CD14-positive monocyte (primary cell): Measurements from ENCODE around the gene CCNI. TPM values are rescaled to one million over a fixed set of nuclear protein-coding genes. Genes with fewer than 3 reads are reported as not detected.

Source experiments
- DNase-seq, 3 donors: peaks; one replicate each; pipeline ENCODE4 v3.0.0-alpha.2; 2011 to 2022
- H2AFZ ChIP-seq: 2 replicates; pipeline ENCODE4 v1.6.0; 2012; ENCODE audit warnings: mild to moderate bottlenecking, low read depth, low read length, inconsistent platforms; ENCODE audit not compliant: insufficient read depth, poor library complexity, severe bottlenecking
- H3K27ac ChIP-seq, 2 donors: 1 replicate in 1 of 2; 2 replicates in 1 of 2; pipeline ENCODE4 v1.5.1; 2012 to 2013; ENCODE audit warnings: low read length in 2 of 2, control low read depth in 1 of 2, inconsistent platforms in 1 of 2, low read depth in 1 of 2, mild to moderate bottlenecking in 1 of 2
- H3K27me3 ChIP-seq, 2 donors: one replicate each; pipeline versions ENCODE4 v1.6.0 to v1.6.1; 2011 to 2013; ENCODE audit warnings: low read length in 2 of 2; ENCODE audit not compliant: control insufficient read depth in 2 of 2, insufficient read depth in 2 of 2
- H3K36me3 ChIP-seq, 2 donors: replicated peaks in 1 of 2; 1 replicate in 1 of 2; 2 replicates in 1 of 2; pipeline versions ENCODE4 v1.5.1 to v1.6.1; 2012 to 2013; ENCODE audit warnings: low read length in 2 of 2, control low read depth in 1 of 2, inconsistent platforms in 1 of 2, mild to moderate bottlenecking in 1 of 2; ENCODE audit not compliant: insufficient read depth in 2 of 2, control insufficient read depth in 1 of 2
- H3K4me1 ChIP-seq, 2 donors: 1 replicate in 1 of 2; 2 replicates in 1 of 2; pipeline versions ENCODE4 v1.5.1 to v1.6.1; 2012 to 2013; ENCODE audit warnings: low read length in 2 of 2, control low read depth in 1 of 2, inconsistent platforms in 1 of 2, mild to moderate bottlenecking in 1 of 2, moderate library complexity in 1 of 2; ENCODE audit not compliant: insufficient read depth in 2 of 2, control insufficient read depth in 1 of 2
- H3K4me2 ChIP-seq: replicated peaks from 2 replicates; pipeline ENCODE3; 2012; ENCODE audit warnings: low read length, moderate library complexity, mild to moderate bottlenecking; ENCODE audit not compliant: poor library complexity, severe bottlenecking; ENCODE audit errors: extremely low read depth
- H3K4me3 ChIP-seq, 3 experiments: fragments of 200-600 bp in 1 of 3; sonication (generic) in 1 of 3; replicated peaks in 1 of 3; 1 replicate in 2 of 3; 2 replicates in 1 of 3; pipeline ENCODE4 v1.5.1; 2011 to 2013; ENCODE audit warnings: low read length in 3 of 3, mild to moderate bottlenecking in 3 of 3, control low read depth in 2 of 3, low read depth in 2 of 3, inconsistent platforms in 1 of 3, moderate library complexity in 1 of 3
- H3K79me2 ChIP-seq: 2 replicates; pipeline ENCODE4 v1.6.0; 2012; ENCODE audit warnings: mild to moderate bottlenecking, control low read depth, inconsistent platforms, low read length, moderate library complexity; ENCODE audit not compliant: insufficient read depth
- H3K9ac ChIP-seq: 2 replicates; pipeline ENCODE4 v1.6.0; 2017; ENCODE audit warnings: low read length, mild to moderate bottlenecking; ENCODE audit not compliant: insufficient read depth, poor library complexity, severe bottlenecking
- H3K9me3 ChIP-seq, 2 donors: replicated peaks in 1 of 2; 1 replicate in 1 of 2; 2 replicates in 1 of 2; pipeline versions ENCODE4 v1.5.1 to v1.6.1; 2012 to 2013; ENCODE audit warnings: low read length in 2 of 2, control low read depth in 1 of 2; ENCODE audit not compliant: control insufficient read depth in 1 of 2, insufficient read depth in 1 of 2
- H4K20me1 ChIP-seq: 2 replicates; pipeline ENCODE4 v1.6.0; 2012; ENCODE audit warnings: mild to moderate bottlenecking, low read length, control low read depth, moderate library complexity; ENCODE audit not compliant: insufficient read depth
- H3K27ac Mint-ChIP-seq, 7 donors: one replicate each; pipeline ENCODE4 v1.8.0; 2020; ENCODE audit warnings: mild to moderate bottlenecking in 7 of 7, mixed read lengths in 7 of 7, moderate library complexity in 6 of 7, inconsistent platforms in 2 of 7
- H3K27me3 Mint-ChIP-seq, 3 donors: one replicate each; pipeline ENCODE4 v1.8.0; 2021 to 2022; ENCODE audit warnings: low read depth in 3 of 3, mild to moderate bottlenecking in 3 of 3, mixed read lengths in 3 of 3, moderate library complexity in 3 of 3, inconsistent platforms in 1 of 3
- H3K36me3 Mint-ChIP-seq, 2 donors: one replicate each; pipeline ENCODE4 v1.8.0; 2020; ENCODE audit warnings: mixed read lengths in 2 of 2, inconsistent platforms in 1 of 2, mild to moderate bottlenecking in 1 of 2
- H3K4me1 Mint-ChIP-seq: one replicate; pipeline ENCODE4 v1.8.0; 2020; ENCODE audit warnings: mild to moderate bottlenecking, mixed read lengths
- H3K4me3 Mint-ChIP-seq, 2 donors: one replicate each; pipeline ENCODE4 v1.8.0; 2020; ENCODE audit warnings: mild to moderate bottlenecking in 2 of 2, mixed read lengths in 2 of 2, moderate library complexity in 1 of 2
- H3K9me3 Mint-ChIP-seq, 7 donors: one replicate each; pipeline ENCODE4 v1.8.0; 2020 to 2022; ENCODE audit warnings: mixed read lengths in 7 of 7, mild to moderate bottlenecking in 6 of 7, moderate library complexity in 6 of 7, inconsistent platforms in 2 of 7
- WGBS: methylation state at CpG from one replicate; pipeline ENCODE4 v1.1.5; 2013; ENCODE audit warnings: missing lambda C conversion rate; ENCODE audit not compliant: insufficient coverage; 5-methylcytosine and 5-hydroxymethylcytosine counted together
- intact Hi-C, 2 donors: fragments of 100-400 bp; cut with micrococcal nuclease; formaldehyde crosslinking; loops; one replicate each; pipeline versions ENCODE4 v1.15.0 to v1.15.1; 2023
- polyA plus RNA-seq, 3 donors: library from polyadenylated mRNA; depleted of rRNA in 1 of 3; unstranded in 2 of 3; stranded (reverse) in 1 of 3; fragments of 300-500 nt in 2 of 3; fragments of >200 nt in 1 of 3; fragmentation: Illumina TruSeq in 2 of 3; gene quantifications; 1 replicate in 2 of 3; 2 replicates in 1 of 3; pipeline ENCODE4 v1.2.3, GENCODE V29; 2012 to 2021
- TF ChIP-seq, protein P1 (sequence below): fragments of 200-600 bp; IDR thresholded peaks from one replicate; pipeline ENCODE4 v1.8.0; 2022; ENCODE audit warnings: antibody characterized with exemption, mild to moderate bottlenecking

The CCNI gene
- polyA plus RNA-seq, 3 donors: 106 to 264 (median 171) TPM

GRCh38 chr4:77065382-77065781 lies 10.4 kb downstream of the CCNI start:
- no peaks in the 10 kb centered on the region for H3K27me3 ChIP-seq
- Mint-ChIP-seq H3K4me1 (peaks cover 12% of the 10 kb centered on the region), H3K4me3 (no peak overlapping the region), H3K9me3 (no peaks in the 10 kb centered on the region), H3K27me3 (no peaks in the 10 kb centered on the region), H3K27ac (peak overlapping the region in 1 of 7 donors; percentile 46), H3K36me3 (peaks cover 39 to 65% of the 10 kb centered on the region in 2 donors)
- H3K9ac ChIP-seq: no peak overlapping the region
- peaks cover 49 to 62% of the 10 kb centered on the region in 2 donors for H3K36me3 ChIP-seq
- H3K79me2 ChIP-seq: peaks cover 98% of the 10 kb centered on the region
- peaks cover 0 to 5% of the 10 kb centered on the region in 2 donors for H3K4me1 ChIP-seq
- H2AFZ ChIP-seq: no peak overlapping the region
- H3K4me3 ChIP-seq: no peak overlapping the region
- intact Hi-C loops: no loop called here
- no peak for DNase-seq
- peaks cover 99% of the 10 kb centered on the region for H4K20me1 ChIP-seq
- TF ChIP-seq, protein P1, sequence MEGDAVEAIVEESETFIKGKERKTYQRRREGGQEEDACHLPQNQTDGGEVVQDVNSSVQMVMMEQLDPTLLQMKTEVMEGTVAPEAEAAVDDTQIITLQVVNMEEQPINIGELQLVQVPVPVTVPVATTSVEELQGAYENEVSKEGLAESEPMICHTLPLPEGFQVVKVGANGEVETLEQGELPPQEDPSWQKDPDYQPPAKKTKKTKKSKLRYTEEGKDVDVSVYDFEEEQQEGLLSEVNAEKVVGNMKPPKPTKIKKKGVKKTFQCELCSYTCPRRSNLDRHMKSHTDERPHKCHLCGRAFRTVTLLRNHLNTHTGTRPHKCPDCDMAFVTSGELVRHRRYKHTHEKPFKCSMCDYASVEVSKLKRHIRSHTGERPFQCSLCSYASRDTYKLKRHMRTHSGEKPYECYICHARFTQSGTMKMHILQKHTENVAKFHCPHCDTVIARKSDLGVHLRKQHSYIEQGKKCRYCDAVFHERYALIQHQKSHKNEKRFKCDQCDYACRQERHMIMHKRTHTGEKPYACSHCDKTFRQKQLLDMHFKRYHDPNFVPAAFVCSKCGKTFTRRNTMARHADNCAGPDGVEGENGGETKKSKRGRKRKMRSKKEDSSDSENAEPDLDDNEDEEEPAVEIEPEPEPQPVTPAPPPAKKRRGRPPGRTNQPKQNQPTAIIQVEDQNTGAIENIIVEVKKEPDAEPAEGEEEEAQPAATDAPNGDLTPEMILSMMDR: no peak
- no peak overlapping the region for H3K27ac ChIP-seq
- H3K9me3 ChIP-seq: no peaks in the 10 kb centered on the region
- no peak overlapping the region for H3K4me2 ChIP-seq
- no CpG with 5 or more reads among the region's 1 CpG for WGBS

- Mint-ChIP-seq H3K4me3 (no peak overlapping the region), H3K36me3 (peaks cover 55 to 74% of the 10 kb centered on the region in 2 donors)
- H3K36me3 ChIP-seq: peaks cover 67 to 87% of the 10 kb centered on the region in 2 donors
Measured at GRCh38 chr4:77062856-77063255, 12.9 kb downstream of the CCNI start.

More at GRCh38 chr4:77062856-77063255, 12.9 kb downstream of the CCNI start:
- no peaks in the 10 kb centered on the region for H3K9me3 ChIP-seq
- H3K27ac Mint-ChIP-seq: peak overlapping the region in 2 of 7 donors; percentile 45 to 50
- peaks cover 97% of the 10 kb centered on the region for H3K79me2 ChIP-seq
- no peak for DNase-seq
- no peaks in the 10 kb centered on the region for H3K27me3 ChIP-seq
- no peaks in the 10 kb centered on the region for H3K4me1 Mint-ChIP-seq
- H3K27ac ChIP-seq: no peak overlapping the region
- peaks cover 100% of the 10 kb centered on the region for H4K20me1 ChIP-seq
- H3K9me3 Mint-ChIP-seq: no peaks in the 10 kb centered on the region
- H2AFZ ChIP-seq: no peak overlapping the region
- no peaks in the 10 kb centered on the region for H3K4me1 ChIP-seq
- H3K4me2 ChIP-seq: no peak overlapping the region
- no peak overlapping the region for H3K9ac ChIP-seq
- no peak overlapping the region for H3K4me3 ChIP-seq
- intact Hi-C loops: no loop called here
- H3K27me3 Mint-ChIP-seq: no peaks in the 10 kb centered on the region
- TF ChIP-seq, protein P1: no peak
